Activated CD8-positive, alpha-beta memory T cell treated with anti-CD3 and anti-CD28 coated beads, Interleukin-2, amount 50 U/mL, for 24 hours (primary cell): ENCODE data around the gene PPARGC1A.

ENCODE experiments used
- DNase-seq: peaks from one replicate; pipeline ENCODE4 v3.0.0-alpha.2; 2020; ENCODE audit errors: extremely low read depth

Gene PPARGC1A

DNA sequence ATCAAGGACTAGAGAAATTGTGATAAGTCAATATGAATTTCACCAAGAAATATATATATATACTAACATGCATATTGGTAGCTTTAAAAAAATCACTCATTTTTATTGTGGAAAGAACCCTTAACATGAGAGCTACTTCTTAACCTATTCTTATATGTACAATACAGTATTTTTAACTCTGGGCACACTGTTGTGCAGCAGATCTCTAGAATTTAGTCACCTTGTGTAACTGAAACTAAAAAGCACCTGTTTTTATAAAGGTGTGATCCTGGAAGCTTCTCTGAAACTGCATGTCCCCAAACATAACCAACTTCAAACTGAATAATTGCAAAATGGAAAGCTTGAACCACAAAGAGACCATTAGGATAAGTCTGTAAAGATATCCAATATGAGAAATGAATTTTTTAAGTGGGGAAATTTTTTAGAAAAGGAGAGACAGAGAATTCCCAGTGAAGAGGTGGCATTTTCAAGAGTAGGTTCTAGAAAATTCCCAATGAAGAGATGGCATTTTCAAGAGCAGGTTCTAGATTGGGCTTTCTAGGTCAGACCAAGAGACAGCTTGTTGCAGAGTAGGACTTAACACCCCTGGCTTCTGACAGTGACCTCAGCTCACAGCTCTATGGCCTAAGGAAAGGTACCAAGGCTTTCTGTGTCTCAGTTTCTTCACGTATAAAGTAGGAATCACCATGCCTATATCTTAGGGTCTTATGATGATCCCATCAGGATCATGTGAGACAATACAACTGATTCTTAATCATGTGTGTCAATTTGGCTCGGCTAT lies 22.0 kb upstream of the PPARGC1A start:
- DNase-seq: no peak

DNA sequence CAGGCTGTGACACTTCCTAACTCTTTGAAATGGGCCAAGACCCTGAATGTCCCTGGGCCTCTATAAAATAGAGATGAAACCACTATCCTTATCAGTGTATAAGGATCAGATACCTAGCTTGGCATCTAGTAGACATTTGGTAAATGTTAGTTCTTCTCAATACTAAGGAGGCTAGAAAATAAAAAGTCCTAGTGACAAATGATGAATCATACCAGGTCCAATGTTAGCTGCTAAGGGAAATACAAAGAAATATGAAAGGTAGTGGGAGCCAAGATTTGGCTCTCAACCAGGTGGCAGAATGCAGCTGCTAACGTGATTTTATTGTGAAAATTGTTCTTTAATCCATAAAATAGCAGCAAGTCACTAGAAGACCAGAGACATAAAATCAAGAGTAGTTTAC lies 19.8 kb upstream of the PPARGC1A start:
- no peak for DNase-seq

DNA sequence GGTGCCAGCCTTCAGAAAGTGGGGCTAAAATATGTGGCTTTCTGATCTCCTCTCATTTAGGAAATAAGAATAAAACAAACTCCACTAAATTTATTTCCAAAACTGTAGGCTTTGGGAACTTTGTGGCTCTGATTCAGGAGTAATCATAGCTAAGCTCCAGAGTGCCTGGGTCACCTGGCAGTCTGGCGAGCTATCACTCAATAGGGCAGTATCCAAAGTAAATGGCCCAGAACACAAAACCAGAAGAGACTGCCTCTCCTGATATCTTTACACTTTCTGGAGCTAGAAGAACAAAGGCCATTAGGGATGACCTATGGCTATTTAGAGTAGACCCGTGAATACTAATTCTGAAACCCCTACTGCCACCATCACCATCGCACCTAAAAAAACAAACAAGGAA lies 17.0 kb upstream of the PPARGC1A start:
- no peak for DNase-seq

DNA sequence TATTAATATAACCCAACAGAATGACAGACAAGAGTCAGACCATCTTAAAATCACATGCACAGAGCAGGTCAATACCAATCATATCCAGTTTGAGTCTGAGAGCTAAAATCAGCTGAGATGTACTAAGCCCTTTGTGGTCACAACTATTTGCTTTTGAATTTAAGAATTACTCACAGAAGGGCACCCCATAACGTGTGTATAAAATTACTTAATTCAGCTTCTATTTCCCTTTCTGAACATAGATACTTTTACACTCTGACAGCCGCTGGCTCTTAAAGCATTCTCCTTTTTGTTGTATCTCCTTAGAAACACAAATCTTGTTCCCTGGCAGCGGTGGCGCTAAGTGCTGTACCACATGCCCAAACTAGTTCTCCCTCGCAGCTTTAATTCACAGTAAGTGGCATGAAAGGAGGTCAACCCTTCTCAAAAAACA lies 14.8 kb upstream of the PPARGC1A start:
- no peak for DNase-seq

DNA sequence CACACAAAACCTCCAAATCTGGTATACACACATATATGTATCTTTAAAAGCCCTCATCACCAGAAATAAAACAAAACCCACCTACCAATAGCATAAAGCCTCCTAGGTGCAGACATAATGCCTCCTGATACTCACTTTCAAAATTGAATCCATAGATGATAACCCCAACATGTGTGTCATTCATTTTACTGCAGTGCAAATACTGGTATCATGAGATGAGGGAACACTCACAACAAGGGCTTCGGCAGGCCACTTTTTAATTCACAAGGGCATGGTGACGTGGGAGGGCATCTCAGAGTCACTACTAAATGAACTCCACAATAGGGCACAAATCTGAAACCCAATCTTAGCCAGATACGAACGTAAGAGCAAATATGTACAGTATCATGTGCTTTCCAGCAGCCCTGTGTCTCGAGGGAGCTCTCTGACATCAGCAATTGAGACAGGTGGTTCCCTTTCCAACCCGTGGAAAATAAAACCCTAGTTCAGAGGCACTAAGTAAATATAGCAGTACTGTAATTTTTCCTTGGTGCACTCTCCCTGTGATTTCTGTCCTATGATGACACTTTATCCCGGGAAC lies 14.1 kb upstream of the PPARGC1A start:
- no peak for DNase-seq

DNA sequence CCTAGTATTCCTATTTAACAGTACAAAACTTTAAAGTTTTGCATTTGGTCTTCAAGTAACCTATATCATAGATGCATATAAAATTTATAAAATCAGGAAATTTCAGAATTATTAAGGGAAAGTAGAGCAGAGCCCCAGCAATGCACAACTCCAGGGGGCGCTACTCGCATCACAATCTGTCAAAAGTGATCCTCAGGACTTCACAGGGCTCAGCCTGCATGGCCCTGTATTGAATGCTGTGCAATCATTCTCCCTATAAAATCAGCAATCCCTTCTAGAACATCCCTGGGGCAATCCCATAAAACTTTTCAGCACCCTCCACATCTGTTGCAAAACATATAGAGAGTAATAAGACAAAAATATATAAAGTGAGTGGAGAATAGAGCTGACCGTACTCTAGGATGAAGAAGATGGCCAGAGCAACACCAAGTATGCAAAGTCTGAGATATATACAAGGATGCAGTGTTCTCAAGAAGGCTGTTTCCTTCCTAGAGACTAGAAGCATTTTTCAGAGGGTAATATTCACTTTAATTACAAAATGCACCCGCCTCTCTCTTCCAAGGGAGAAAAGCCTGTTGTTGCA lies 12.5 kb upstream of the PPARGC1A start:
- no peak for DNase-seq

DNA sequence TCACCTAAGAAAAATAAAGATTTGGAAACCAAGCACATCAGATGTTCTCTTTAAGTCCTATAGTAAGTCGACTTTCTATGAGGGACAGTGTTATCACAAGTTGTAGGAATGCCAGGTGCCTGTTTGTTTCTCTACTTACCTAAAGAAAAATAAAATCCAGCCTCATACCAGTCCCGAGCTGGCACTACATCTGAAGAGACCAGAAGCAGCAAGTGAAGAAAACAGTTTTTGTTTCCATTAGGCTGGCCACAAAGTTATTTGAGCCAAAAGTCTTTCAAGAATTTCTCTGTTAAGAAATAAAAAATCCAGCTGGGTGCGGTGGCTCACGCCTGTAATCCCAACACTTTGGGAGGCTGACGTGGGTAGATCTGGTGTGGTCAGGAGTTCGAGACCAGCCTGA lies 10.8 kb upstream of the PPARGC1A start:
- no peak for DNase-seq

DNA sequence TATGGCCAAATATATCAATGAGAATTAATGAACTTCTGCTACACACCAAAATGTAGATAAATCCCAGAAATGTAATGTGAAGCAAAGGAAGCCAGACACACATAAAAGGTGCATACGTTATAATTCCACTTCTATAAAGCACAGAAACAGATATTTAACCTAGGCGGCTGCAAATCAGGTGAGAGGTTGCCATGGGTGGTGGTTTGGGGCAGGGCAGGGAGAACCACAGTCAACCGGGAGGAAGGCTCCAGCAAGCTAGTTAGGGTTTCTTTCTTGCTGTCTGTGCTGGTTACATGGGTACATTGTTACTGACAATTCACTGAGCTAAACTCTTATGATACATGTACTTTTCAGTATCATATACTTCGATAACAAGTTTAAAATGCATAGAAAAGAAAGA lies 9.7 kb upstream of the PPARGC1A start:
- no peak for DNase-seq

DNA sequence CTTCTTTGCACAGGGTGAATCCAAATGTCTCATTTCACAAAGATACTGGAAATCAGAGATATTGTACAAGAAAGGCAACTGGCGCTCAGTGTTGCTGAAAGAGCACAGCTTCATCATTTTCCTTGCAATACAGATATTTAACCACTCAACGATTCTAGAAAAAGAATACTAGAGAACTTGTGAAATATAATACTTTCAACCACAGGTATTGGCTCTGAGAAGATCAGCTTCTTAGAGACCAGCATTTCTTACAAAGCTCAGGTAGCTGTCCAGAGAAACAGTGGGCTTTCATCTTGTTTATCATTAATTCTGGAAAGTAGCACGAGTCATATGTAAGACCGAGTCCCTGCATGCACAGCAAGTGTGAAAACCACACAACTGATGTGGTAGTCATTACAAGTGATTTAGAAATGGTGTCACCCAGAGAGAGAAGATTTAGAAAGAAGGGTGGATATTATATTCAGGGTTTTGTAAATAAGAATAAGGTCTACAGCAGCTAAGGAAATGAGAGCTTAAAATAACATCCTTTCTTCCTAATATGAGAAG lies 7.8 kb upstream of the PPARGC1A start:
- no peak for DNase-seq

DNA sequence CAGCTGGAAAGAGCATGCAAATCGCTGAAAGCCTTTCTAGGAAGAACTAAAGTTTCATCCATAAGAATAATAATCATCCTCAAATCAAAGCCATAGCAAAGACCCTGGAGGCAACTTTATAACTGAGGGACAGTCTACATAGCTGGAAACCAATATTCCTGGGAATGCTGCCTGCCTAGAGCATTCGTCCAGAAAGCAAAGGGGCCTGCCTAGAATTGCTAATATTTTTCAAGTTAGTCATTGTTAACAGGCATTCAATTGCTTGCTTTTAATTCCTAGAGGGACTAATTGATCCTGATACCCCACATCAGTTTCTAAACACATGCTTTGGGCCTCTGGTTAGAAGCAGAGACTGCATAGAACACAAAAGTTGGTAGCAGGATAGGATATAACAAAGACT lies 4.2 kb upstream of the PPARGC1A start:
- no peak for DNase-seq

DNA sequence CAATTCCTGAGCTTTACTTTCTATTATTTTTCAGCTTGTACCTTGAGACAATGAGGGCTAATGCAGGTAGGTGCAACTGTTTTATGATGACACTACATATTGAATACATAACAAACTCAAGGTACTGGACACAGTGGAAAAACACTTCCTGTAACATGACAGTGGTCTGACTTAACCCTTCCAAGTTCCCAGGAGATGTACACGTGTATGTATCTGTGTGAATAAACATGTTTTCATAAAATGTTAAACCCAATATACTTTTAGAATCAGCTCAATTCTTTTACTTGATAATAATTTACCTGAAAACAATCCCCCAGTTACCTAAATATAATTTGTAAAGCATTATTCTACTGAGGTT lies 1.2 kb upstream of the PPARGC1A start:
- DNase-seq: no peak

DNA sequence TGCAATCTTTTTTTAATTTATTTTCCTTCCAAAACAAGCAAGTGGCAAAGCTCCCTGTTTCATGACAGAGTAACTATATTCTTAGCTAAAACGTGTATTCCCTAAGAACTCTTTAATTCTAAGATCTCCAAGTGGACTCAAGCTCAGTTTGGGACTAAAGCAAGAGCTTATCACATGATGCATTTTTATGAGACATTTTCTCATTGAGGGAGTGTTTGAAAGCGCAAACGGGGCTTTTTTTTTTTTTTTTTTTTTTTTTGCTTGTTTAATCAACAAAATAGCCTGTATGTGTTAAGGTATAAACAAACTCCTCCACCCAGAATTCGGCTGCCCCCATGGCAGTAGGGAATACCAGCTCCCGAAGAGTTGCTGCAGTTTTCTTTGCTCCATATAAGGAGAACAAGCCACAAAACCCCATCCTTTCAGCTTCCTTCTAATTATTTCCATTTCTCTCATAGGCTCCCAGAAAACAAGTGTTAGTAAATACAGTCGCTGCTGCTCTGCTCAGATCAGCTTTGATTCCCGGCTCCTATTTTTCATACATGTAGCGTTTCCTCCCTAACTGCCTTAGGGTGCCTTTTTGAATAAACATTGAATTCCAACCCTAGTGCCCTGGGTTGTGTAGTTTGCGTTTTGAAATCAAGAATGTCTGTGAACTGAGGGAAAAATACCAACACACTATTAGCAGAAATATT lies 669 bp upstream of the PPARGC1A start:
- no peak for DNase-seq

DNA sequence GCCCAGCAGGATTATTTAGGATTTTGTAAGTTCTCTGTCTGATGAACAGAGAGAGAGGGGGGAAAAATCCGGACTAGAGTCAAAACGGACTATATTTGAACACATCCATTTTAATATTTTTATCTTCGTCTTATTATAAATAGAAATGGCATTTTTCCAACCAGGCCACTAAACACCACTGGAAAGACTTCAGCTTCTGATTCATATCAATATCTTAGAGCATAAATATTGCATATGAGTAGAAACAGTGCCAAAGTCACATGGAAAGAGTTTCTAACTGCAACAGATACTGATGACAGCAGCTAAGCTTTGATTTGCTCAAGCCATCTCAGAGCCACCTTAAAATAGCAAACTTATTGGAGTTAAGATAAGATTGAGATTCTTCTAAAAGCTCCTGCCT lies 456 bp downstream of the PPARGC1A start:
- no peak for DNase-seq

DNA sequence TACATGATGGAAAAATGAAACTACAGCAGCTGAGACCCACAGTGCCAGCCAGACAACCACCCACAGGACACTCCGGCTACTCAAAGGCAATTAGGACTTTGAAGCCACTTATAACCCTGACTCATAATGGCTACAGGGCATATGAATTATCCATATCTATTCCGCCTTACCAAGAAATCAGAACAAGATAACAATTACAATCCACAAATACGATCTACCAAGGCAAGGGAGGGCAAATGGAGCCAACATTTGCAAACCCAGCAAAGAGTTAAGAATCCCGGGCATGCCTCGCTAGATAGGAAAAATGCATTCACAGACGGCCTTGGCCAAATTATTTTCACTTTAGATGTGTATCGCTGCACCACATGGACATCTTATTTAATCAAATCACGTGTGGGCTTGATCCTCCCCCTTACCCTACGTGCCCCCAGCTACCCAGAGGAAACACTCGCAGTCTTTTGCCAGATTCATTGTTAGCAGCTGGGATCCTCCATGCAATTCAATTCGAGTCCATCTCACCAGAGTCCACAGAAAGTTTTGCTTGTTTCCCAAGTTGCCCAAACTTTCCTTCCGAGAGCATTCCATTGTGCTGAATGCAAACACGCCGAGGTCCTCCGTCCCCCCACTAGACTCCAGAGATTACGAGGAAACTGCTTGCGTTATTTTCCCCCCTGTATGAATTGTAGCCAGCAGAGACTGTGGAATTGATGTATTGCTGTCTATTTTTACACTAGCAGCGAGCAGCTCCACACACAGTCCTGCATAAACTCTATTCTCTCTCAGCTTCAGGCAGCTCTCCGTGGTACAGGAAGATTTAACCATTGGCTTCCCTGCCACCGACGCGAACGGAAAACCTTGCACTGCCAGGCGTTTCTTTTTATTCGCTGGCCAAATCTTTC lies 1.2 kb downstream of the PPARGC1A start:
- DNase-seq: no peak

DNA sequence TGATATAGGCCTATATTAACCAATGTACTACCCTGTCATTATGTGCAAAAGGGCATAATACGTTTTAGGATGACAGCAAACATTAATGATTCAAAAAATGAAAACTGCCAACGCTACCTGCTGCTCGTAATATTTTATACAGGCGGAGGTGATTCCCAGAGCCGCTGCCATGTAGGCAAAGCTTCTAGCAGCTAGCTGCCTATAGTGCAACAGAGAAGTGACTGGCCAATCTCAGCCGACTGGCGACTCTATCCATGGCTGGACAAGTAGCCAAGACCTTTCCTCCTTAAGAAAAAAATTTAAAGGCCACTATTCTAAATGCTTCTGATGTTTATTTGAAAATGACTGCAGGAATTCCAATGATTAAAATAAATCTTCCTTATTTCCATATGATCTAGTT lies 1.9 kb downstream of the PPARGC1A start:
- no peak for DNase-seq

DNA sequence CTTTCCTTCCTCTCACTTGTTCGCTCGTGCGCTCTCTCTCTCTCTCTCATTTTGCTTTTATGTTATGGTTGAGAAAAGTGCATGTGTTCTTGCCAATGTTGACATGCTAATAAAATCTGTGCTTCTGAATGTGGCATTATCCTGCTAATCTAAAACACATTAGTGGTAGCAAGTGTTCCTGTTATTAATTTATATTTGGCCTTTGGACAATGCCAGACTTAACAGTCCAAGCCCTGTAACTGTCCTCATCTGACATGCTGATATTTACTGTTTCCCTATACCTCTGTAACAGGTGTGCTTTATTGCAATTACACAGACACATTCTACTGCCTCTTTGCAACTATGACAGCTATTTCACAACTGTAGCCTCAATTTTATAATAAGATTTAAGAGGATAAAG lies 2.7 kb downstream of the PPARGC1A start:
- DNase-seq: no peak

DNA sequence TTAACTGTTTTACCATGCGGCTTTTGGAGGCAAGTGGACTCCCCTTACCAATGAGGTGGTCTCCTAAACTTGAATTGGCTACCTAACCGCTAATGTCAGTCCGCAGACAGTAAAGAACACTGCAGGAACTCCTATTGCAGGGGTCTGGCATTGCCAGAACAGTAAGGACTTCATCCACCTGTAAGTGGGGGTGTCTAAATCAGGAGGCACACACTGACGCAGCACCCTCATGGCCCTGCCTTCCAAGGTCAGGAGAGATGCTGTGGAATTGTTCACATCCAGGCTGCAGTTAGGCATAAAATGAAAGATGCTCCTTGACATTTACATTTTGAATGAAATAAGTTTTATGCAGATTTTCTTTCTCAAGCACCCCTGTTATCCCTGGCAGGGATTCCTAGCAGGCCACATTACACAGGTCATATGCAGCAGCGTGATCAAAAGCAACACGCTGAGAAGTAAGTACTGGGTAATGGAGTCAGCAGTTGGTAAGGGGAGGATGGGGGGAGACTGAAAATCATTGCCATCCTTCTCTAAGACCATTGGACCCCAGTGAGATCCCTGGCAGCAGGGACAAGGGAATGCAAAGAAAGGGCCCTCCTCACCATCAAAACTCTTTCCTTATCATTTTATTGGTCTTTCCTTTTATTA lies 3.8 kb downstream of the PPARGC1A start:
- DNase-seq: no peak

DNA sequence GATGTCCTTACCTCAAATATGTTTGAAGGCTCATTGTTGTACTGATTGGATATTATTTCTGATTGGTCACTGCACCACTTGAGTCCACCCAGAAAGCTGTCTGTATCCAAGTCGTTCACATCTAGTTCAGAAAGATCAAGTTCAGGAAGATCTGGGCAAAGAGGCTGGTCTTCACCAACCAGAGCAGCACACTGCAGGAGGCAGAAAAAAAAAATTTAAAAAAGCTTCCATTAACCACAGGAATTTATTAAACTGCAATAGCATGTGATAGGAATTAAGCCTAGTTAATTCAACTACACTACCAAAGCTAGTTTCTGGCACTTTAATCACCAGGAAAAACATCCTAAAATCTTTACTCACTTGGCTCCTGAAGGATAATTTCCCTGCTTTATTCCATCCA lies 5.1 kb downstream of the PPARGC1A start:
- no peak for DNase-seq

DNA sequence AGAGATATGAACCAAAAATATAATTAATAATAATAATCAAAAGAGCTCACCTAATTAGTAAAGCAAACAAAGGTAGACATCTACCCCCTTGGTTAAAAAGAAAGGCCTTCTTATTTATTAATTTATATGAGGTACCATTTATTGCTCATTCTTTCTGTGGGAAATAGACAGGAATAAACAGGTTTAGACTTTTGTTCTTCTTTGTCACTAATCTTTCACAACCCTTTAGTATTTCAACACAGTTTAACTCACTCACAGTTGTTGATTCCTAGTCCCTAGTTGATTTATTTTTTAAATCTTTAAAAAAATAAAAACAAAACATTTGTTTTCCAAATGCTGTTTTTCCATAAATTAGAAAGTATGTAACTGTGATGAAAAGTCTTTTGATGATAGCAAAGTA lies 5.6 kb downstream of the PPARGC1A start:
- DNase-seq: no peak

DNA sequence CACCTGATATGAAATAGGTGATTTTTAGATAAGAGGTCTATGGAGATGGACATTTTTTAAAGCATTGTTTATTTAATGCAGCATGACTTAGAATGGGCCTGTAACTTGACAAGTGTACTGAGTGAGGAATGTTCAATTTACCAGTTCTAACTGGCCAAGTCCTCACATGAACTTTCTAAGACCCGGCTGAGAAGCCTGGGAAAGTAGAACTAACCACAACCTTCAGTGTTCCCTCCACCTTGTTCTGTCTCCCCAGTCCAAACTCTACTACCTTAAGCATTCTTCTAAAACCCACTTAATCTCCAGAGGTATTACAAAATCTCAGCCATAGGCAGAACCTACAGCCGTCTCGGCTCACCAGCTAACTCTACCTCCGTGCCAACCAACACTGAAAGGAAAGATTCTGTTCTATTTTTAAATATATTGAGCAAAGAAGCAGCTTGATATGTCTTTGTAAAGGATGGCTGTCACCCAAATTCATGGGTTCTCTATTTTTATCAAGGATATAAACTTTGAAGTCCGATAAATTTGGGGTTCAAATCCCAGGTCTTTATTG lies 6.8 kb downstream of the PPARGC1A start:
- DNase-seq: no peak
